ENCODE results near the gene PRDM7. TPM values are rescaled to one million over a fixed set of nuclear protein-coding genes. Genes with fewer than 3 reads are reported as not detected.
"Not testable (repeated sequence)": the region's sequence is repeated elsewhere in the genome, so short reads cannot be mapped to it uniquely, and the experiment has no call there.

Gene PRDM7
- total RNA-seq, 1 donor from 2014 or later: 2.2 TPM

GRCh38 chr16:90015586-90016338 is 61.4 kb downstream of the PRDM7 start:
- no peak for DNase-seq (ENCODE audit: low spot score)

DNA sequence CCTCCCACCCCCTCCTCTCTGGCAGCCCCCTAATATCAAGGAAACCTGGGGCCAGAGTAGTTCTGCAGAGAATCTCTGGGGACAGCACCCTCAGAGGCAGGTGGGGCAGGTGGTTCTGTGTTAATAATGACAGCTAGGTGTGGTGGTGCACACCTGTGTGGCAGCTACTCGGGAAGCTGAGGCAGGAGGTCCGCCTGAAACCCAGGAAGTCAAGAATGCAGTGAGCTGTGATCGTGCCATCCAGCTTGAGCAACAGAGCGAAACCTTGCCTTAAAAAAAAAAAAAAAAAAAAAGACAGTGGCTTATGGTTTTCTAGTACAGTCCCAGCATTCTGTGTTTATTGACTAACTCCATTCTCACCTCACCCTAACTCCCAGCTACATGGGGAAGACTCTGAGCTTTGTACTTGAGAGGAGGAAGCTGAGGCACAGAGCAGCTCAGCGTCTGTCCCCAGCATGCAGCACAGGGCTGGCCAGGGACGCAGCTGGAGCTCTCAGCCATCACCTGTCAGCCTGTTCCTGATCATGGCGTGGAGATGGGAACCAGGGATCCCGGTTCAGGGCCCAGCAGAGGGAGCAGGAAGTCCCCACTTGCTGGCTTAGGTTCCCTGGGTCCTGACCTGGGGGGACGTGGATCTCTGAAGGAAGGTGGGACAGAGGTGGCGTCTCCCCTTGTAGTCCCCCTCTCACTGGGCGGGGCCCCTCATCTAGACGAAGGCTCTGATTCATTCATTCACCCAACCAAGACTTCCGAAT is 64.0 kb downstream of the PRDM7 start:
- DNase-seq (ENCODE audit: low spot score): no peak

DNA sequence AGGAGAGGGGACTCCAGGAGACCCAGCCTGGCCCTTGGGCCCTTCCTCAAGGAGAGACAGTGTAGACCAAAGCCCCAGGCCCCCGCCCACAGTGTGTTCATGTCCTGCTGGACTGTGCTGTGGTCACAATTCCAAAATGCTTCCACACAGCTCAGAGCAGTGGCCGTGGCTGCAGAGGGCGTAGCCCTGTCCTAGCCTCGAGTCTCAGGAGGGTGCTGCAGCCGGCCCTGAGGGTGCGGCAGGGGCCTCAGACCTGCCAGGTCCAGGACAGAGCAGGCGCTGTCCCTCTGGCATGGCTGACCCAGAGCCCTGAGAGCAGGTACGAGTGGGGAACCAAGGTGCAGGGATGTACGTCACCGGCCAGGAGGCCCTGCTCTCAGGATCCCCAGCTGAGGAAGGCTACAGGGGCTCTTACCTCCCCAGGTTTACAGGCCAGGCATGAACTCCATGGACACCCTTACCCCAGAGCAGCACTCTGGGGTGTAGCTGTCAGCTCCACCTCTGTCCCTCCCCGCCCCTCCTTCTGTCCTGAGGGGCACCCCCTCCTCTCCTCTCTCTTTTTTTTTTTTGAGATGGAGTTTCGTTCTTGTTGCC is 65.1 kb downstream of the PRDM7 start:
- DNase-seq (ENCODE audit: low spot score): no peak

DNA sequence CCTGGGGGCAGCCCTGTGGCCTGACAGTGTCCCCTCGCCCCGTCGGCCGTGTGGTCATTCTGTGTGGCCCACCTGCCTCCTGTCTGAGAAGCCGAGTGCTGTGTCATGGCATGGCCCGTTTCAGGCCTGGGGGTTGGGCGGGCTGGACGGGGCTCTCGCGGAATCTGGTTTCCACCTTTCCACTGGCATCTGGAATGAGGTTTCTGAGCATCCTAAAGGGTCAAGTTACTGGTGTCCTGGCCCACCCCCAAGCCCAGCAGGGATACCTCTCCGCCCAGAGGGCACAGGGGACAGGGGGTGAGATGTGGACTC is 65.7 kb downstream of the PRDM7 start:
- DNase-seq (ENCODE audit: low spot score): no peak

GRCh38 chr16:90010676-90011507 is 66.2 kb downstream of the PRDM7 start:
- DNase-seq (ENCODE audit: low spot score): no peak

GRCh38 chr16:90009172-90009899 is 67.8 kb downstream of the PRDM7 start:
- no peak for DNase-seq (ENCODE audit: low spot score)

DNA sequence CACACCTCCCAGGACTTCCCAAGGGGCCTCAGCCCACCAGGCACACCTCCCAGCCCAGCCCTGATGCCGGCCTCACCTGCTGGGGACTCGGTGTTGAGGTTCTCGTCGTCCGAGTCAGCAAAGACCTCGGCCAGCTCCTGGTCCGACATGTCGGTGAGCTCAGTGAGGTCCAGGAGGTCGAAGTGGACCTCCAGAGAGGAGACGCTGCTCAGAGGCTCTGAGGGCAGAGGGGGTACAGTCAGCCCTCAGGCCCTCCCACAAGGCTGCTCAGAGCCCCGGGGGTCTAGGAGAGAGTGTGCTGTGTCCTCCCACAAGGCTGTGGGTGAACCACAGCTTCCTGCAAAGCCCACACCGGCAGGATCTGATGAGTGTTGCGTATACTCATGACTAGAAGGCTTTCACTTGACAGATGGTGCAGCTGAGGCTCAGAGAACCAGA is 68.4 kb downstream of the PRDM7 start:
- no peak for DNase-seq (ENCODE audit: low spot score)

GRCh38 chr16:90007635-90008234 is 69.4 kb downstream of the PRDM7 start:
- not testable (repeated sequence) for DNase-seq (ENCODE audit: low spot score)

GRCh38 chr16:90007015-90007414 is 70.1 kb downstream of the PRDM7 start:
- no peak for DNase-seq (ENCODE audit: low spot score)

Other genes starting within 250 kb of the PRDM7 start
- gene SPIRE2, start 248.9 kb downstream of the PRDM7 start, total RNA-seq (ENCODE audit: insufficient read depth, low replicate concordance): 2.2 TPM
- 121 TPM for gene TCF25, start 203.7 kb downstream of the PRDM7 start, total RNA-seq (ENCODE audit: insufficient read depth, low replicate concordance)
- gene MC1R, start 158.5 kb downstream of the PRDM7 start, total RNA-seq (ENCODE audit: insufficient read depth, low replicate concordance): 4.3 TPM
- 63.3 TPM for gene TUBB3, start 154.0 kb downstream of the PRDM7 start, total RNA-seq (ENCODE audit: insufficient read depth, low replicate concordance)
- gene DEF8, start 128.6 kb downstream of the PRDM7 start, total RNA-seq (ENCODE audit: insufficient read depth, low replicate concordance): 58.7 TPM
- 0.72 TPM for gene DBNDD1, start 57.9 kb downstream of the PRDM7 start, total RNA-seq (ENCODE audit: insufficient read depth, low replicate concordance)

All from umbilical cord (tissue), 2 donors.